HG02970 (cell line): Measurements from ENCODE around the gene RNF212.

Experiments used
- ATAC-seq: cut with Tn5 transposase; IDR thresholded peaks from one replicate; pipeline ENCODE4 v1.9.1; 2021; ENCODE audit warnings: mild to moderate bottlenecking, moderate library complexity, moderate number of reproducible peaks; ENCODE audit not compliant: unreplicated experiment, low FRiP score

The RNF212 gene

GRCh38 chr4:1116838-1117237 lies 3.5 kb upstream of the RNF212 start:
- no peak for ATAC-seq

GRCh38 chr4:1115528-1116293 lies 2.3 kb upstream of the RNF212 start:
- no peak for ATAC-seq

GRCh38 chr4:1112821-1113182 lies 562 bp downstream of the RNF212 start:
- no peak for ATAC-seq

- ATAC-seq, result no peak
These were observed 1.1 kb downstream of the RNF212 start for GRCh38 chr4:1112174-1112820.

- no peak for ATAC-seq
These were observed 2.0 kb downstream of the RNF212 start for GRCh38 chr4:1111259-1111809.

DNA sequence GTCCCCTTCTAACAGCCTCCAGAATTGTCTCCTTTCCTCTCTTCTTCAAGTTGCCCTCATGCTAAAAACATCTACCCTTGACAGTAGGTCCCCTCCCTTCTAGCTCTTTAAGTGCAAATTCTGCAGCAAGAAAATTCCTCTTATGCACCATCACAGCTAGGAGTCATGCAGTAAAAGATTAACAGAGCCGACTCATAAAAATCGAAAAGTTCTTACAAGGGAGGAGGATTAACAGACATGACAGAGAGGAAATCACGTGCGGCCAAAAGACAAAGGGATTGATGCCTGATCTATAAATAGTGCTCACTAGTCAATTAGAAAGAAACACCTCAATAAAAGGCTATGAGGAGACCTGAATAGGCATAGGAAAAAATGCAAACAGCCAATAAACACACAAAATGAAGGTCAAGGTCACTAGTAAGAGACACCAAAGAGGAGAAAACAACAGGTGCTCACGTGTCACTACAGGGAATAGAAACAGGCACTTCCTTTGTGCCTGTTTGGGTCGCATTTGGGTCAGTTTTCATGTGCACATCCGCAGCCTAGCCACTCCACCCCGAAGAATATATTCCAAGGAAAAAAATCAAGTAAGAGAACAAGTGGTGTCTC lies 3.4 kb downstream of the RNF212 start:
- no peak for ATAC-seq

GRCh38 chr4:1109333-1109732 lies 4.0 kb downstream of the RNF212 start:
- ATAC-seq, result no peak

GRCh38 chr4:1105662-1106061 lies 7.7 kb downstream of the RNF212 start:
- ATAC-seq, result no peak

DNA sequence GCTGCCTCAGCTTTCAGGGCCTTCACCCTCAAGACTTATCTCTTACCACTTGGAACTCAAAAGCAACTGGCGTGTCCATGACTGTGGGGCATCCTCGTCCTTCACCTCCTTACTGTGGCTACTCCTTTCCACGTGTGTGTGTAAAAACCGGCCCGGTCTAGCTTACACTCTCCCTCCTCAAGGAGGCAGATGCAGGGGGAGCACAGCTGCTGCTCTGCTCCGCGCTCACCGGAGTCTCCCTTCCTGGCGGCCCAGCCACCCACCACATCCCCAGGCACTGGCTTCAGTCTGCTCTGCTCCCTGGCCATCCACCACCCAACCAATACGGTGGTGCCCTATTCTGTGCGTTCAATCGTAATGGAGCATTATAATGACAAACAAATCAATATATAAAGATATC lies 8.3 kb downstream of the RNF212 start:
- no peak for ATAC-seq

DNA sequence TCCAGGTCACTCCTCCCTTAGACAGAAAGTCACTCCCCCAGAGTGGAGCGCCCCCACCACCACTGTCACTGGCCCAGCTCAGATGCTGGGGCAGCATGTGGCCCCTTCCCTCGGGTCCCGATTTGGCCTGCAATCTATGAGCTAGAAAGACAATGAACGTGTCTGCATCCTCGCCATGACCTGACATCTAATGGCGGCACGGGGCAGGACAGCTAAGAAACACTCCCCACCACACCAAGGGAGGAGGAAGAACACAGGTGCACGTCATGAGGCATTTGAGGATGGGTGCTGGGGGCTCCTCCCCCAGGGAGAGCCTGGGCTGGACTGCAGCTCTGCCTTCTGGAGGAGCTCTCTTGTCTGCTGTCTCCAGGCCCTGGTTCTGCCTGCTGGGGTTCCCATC lies 8.7 kb downstream of the RNF212 start:
- no peak for ATAC-seq

GRCh38 chr4:1099684-1100335 lies 13.6 kb downstream of the RNF212 start:
- no peak for ATAC-seq

DNA sequence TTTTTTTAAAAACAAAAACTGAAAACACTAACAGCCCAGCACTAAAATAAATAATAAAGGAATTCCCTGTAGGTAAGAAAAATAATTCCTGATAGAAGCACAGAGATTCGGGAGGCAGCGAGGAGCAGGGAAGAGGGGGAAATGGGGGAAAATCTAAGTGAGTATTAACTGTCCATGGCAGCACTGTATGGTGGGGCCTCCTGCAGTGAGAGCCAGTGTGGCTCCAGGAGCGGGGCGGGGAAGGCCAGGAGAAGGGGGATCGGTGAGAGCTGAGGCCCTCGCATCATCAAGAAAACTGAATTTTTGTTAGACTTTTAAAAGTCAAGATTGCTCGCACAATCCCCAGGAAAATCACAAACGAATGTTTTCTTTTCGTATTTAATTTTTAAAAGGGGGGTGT lies 14.1 kb downstream of the RNF212 start:
- no peak for ATAC-seq

GRCh38 chr4:1098311-1098925 lies 14.9 kb downstream of the RNF212 start:
- no peak for ATAC-seq

DNA sequence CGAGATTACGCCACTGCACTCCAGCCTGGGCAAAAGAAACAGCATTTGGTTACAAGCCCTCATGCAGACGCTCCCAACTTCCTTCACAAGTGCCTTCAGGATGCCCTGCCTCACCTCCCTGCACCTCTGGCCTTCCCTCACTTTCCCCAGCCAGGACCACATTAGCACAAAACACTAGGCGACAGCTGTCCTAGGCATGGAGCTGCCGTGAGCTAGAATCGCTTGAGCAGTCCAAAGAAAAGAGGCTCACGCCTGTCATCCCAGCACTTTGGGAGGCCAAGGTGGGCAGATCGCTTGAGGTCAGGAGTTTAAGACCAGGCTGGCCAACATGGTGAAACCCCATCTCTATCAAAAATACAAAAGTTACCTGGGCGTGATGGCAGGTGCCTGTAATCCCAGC lies 15.8 kb downstream of the RNF212 start:
- ATAC-seq, result no peak

- no peak for ATAC-seq
These were observed 16.5 kb downstream of the RNF212 start for GRCh38 chr4:1096841-1097240.

- ATAC-seq, result no peak
These were observed 19.1 kb downstream of the RNF212 start for GRCh38 chr4:1094336-1094690.

DNA sequence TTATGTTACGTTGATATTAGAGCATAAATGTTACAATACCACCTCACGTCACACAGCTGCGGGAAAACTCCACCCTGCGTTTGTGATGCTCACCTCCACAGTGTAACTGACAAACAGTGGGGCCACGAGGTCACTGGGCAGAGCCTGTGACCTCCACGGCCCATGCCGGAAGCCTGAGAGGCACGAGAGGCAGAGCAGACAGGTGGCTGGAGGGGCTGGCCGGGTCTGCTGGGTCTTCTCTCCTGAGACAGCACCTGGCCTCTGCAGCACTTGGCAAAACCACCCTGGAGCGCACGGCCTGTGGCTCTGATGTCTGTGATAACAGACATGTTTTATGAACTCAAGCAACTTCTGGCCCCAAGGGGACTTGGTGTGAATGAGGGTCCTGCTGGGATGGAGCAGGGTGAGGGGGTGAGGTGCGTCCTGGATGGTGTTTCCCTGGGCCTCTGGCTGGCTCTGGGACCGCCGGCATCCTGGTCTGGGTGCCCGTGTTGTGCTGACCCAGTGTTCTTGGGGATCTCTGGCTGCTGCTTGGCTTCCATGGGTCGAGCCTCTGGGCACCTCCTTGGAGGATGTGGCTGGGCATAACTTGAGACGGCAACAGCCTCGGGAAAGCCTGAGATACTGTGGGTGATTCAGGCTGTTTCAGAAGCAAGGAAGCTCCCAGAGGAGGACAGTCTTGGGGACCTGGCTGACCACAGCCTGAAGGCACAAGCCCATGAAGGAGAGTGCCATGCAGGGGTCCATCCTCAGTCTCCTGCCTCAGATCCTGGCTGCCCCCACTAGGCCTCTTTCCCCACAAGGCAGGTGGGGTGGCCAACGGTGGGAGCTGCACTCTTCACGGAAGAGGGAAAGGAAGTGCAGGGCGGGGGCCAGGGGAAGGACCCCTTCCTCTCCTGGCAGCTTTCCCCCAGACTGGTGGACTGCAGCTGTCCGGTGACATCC lies 19.7 kb downstream of the RNF212 start:
- ATAC-seq, result no peak

DNA sequence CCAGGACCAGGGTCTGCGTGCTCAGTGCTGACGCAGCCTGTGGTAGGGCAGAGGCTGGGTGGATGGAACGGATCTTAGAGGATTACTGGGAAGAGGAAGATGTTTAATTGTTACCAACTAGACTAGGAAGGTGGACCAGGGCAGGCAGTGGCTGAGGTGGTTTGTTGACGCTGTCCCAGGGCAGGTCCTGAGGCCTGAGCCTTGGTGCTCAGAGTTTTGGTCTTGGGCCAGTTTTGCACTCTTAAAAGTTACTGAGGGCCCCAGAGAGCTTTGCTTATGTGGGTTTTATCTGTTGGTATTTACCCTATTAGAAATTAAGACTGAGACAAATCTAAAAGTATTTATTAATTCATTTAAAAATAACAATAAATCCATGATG lies 20.4 kb downstream of the RNF212 start:
- no peak for ATAC-seq

DNA sequence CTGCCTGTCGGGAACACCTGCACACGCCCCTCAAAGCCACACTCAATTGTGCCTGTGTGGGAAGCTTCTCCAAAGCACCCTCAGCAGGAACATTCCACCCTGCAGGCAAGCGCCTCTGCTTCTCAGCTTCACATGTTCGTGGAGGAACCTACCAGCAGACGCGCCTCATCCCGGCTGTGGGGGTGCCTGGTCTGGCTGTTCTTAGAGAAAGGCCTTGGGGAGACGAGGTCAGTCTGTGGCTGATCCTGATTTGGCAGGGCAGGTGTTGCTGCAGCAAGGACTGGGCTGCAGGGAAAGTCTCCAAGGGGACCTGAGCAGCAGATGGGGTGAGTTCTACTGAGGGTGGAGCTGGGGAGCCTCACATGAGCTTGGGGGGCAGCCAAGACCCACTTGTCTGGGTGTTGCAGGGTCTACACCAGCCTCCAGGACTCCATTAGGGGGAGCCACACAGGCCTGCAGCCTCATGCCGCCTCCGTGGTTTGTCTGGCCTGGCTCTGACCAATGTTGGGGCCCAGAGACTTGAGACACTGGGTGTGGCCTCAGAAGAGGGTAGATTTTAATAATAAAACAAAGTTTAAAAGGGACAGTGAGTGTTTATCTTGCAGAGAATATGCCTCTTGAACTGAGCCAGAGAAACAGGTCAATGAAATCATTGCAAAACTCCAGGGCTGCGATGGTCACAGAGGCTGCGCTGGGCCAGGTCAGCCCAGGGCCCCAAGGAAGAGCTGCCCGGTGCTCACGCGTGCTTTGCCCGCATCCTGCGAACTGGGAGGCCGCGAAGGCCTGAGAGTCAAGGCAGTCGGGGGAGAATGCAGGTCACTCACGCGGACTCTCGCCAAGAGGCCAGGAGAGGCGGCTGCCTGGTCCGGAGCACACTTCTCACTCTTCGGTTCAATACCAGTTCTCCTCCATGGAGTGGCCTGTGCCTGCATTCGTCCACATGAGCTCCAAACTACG lies 21.1 kb downstream of the RNF212 start:
- ATAC-seq, result no peak
